Peyer's patch (tissue), 4 donors: Measurements from ENCODE around the gene ZFYVE9. TPM values are rescaled to one million over a fixed set of nuclear protein-coding genes. Genes with fewer than 3 reads are reported as not detected.

Source experiments
- DNase-seq, 3 donors: peaks; one replicate each; pipeline ENCODE4 v3.0.0-alpha.2; 2017 to 2019
- H3K27ac ChIP-seq, 4 donors: fragments of 200-600 bp; sonication (generic); one replicate each; pipeline ENCODE4 v1.5.1; 2016 to 2019
- H3K27me3 ChIP-seq, 2 donors: fragments of 200-600 bp; sonication (generic); one replicate each; pipeline ENCODE4 v1.5.1; 2019
- H3K36me3 ChIP-seq, 3 donors: fragments of 200-600 bp; sonication (generic); one replicate each; pipeline ENCODE4 v1.5.1; 2016 to 2019
- H3K4me1 ChIP-seq, 4 donors: fragments of 200-600 bp; sonication (generic); one replicate each; pipeline ENCODE4 v1.5.1; 2016 to 2019
- H3K4me3 ChIP-seq, 4 donors: fragments of 200-600 bp; sonication (generic); 1 replicate in 3 of 4; 2 replicates in 1 of 4; pipeline ENCODE4 v1.5.1; 2016 to 2019; ENCODE audit warnings: mild to moderate bottlenecking in 1 of 4
- H3K9me3 ChIP-seq, 4 donors: fragments of 200-600 bp; sonication (generic); one replicate each; pipeline ENCODE4 v1.5.1; 2016 to 2019; ENCODE audit warnings: mild to moderate bottlenecking in 1 of 4
- POLR2A ChIP-seq, 2 donors: fragments of 450-650 bp; IDR thresholded peaks; one replicate each; pipeline ENCODE4 v1.5.1; 2017; ENCODE audit warnings: antibody characterized with exemption in 2 of 2, mild to moderate bottlenecking in 2 of 2, moderate library complexity in 2 of 2
- total RNA-seq, 4 donors: library from RNA; depleted of rRNA; stranded (reverse); fragments of >200 nt; gene quantifications; one replicate each; pipeline ENCODE4 v1.1.0, GENCODE V29; 2016
- TF ChIP-seq, protein P1 (sequence below), 6 experiments: fragments of 450-650 bp in 4 of 6; fragments of 200-600 bp in 2 of 6; sonication (generic) in 1 of 6; IDR thresholded peaks; one replicate each; pipeline ENCODE4 v1.5.1; 2017 to 2019; ENCODE audit warnings: antibody characterized with exemption in 6 of 6, mild to moderate bottlenecking in 3 of 6, moderate library complexity in 1 of 6

ZFYVE9 gene
- total RNA-seq, 4 donors from 2014 or later, result 21.6 to 36.3 (median 25.4) TPM

GRCh38 chr1:52111492-52111891 is 30.4 kb upstream of the ZFYVE9 start:
- no peak overlapping the region for H3K27ac ChIP-seq
- no peak overlapping the region for H3K4me3 ChIP-seq
- H3K27me3 ChIP-seq, result no peaks in the 10 kb centered on the region
- TF ChIP-seq, protein P1, sequence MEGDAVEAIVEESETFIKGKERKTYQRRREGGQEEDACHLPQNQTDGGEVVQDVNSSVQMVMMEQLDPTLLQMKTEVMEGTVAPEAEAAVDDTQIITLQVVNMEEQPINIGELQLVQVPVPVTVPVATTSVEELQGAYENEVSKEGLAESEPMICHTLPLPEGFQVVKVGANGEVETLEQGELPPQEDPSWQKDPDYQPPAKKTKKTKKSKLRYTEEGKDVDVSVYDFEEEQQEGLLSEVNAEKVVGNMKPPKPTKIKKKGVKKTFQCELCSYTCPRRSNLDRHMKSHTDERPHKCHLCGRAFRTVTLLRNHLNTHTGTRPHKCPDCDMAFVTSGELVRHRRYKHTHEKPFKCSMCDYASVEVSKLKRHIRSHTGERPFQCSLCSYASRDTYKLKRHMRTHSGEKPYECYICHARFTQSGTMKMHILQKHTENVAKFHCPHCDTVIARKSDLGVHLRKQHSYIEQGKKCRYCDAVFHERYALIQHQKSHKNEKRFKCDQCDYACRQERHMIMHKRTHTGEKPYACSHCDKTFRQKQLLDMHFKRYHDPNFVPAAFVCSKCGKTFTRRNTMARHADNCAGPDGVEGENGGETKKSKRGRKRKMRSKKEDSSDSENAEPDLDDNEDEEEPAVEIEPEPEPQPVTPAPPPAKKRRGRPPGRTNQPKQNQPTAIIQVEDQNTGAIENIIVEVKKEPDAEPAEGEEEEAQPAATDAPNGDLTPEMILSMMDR (IDR thresholded peaks at IDR 0.05), result no peak
- TF ChIP-seq POLR2A (IDR thresholded peaks at IDR 0.05), result no peak
- DNase-seq, result no peak
- no peaks in the 10 kb centered on the region for H3K36me3 ChIP-seq
- H3K9me3 ChIP-seq, result no peaks in the 10 kb centered on the region
- H3K4me1 ChIP-seq, result no peaks in the 10 kb centered on the region

DNA sequence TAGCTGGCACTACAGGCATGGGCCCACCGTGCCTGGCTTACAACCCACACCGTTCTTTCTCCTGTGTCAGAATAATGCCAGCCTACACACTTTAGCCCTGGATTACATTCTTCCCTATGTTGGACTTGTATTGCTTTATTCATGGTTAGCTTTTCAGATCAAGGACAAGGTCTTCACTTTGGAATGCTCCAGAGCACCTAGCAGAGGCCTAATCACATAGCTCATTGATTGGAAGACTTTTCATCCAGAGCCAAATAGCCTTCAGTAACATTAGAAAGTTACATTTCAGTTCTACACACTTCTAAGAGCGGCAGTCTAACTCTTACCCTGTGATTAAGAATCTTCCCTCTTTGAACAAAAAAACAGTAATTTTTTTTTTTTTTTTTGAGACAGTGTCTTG is 29.4 kb upstream of the ZFYVE9 start:
- Histone ChIP-seq H3K27ac (no peak overlapping the region), H3K4me1 (no peaks in the 10 kb centered on the region), H3K27me3 (no peaks in the 10 kb centered on the region), H3K36me3 (no peaks in the 10 kb centered on the region), H3K9me3 (no peaks in the 10 kb centered on the region), H3K4me3 (no peak overlapping the region)
- TF ChIP-seq POLR2A (IDR thresholded peaks at IDR 0.05), result no peak
- no peak for DNase-seq

GRCh38 chr1:52119301-52120079 is 22.4 kb upstream of the ZFYVE9 start:
- no peak for DNase-seq
- no peaks in the 10 kb centered on the region for H3K9me3 ChIP-seq
- no peaks in the 10 kb centered on the region for H3K27me3 ChIP-seq
- H3K27ac ChIP-seq, result no peak overlapping the region
- peaks cover 0 to 10% (median 0%) of the 10 kb centered on the region in 4 donors for H3K4me1 ChIP-seq
- no peak overlapping the region for H3K4me3 ChIP-seq
- H3K36me3 ChIP-seq, result no peaks in the 10 kb centered on the region
- TF ChIP-seq, protein P1 (IDR thresholded peaks at IDR 0.05), result no peak
- TF ChIP-seq POLR2A (IDR thresholded peaks at IDR 0.05), result no peak

- H3K9me3 ChIP-seq, result no peaks in the 10 kb centered on the region
- peak overlapping the region in 2 of 4 donors; percentile 30 to 61 for H3K27ac ChIP-seq
- H3K4me1 ChIP-seq, result peaks cover 0 to 10% (median 0%) of the 10 kb centered on the region in 4 donors
- DNase-seq, result peak in 2 of 3 donors; percentile 58 to 72
- TF ChIP-seq POLR2A (IDR thresholded peaks at IDR 0.05), result no peak
- TF ChIP-seq, protein P1 (IDR thresholded peaks at IDR 0.05), result no peak
- H3K36me3 ChIP-seq, result no peaks in the 10 kb centered on the region
- no peaks in the 10 kb centered on the region for H3K27me3 ChIP-seq
- no peak overlapping the region for H3K4me3 ChIP-seq
Measured at GRCh38 chr1:52122384-52122783, 19.5 kb upstream of the ZFYVE9 start.

GRCh38 chr1:52123622-52124021 is 18.3 kb upstream of the ZFYVE9 start:
- Histone ChIP-seq H3K27me3 (no peaks in the 10 kb centered on the region), H3K4me3 (no peak overlapping the region), H3K4me1 (peaks cover 0 to 10% (median 0%) of the 10 kb centered on the region in 4 donors), H3K36me3 (no peaks in the 10 kb centered on the region), H3K9me3 (no peaks in the 10 kb centered on the region), H3K27ac (no peak overlapping the region)
- DNase-seq, result no peak
- no peak for TF ChIP-seq POLR2A (IDR thresholded peaks at IDR 0.05)
- TF ChIP-seq, protein P1 (IDR thresholded peaks at IDR 0.05), result no peak

DNA sequence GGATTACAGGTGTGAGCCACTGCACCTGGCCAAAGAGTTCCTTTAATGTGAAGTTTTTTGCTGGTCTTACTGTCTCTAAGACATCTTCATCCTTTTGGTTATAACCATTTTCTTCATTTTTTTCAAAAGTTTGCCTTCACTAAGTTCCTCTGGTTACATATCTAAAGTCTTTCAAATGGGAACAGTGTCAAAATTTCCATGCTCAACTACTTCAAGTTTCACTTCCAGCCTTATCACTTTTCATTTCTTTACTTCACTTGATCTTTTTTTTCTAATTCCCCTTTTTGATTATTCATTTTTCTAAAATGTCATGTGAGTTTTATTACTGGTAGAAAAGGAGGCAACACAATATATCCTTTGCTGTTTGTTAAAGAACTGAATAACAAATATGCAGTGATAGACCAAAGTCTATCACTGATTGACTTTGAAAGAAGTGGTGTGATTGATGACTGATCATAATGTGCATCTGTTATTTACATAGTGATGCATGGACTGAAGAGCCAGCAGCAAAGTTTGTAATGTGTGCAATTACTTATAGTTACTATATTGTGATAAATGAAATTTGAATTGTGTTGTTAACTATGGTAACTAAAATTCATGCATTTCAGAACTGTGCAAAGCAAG is 16.0 kb upstream of the ZFYVE9 start:
- no peak overlapping the region for H3K4me3 ChIP-seq
- no peaks in the 10 kb centered on the region for H3K36me3 ChIP-seq
- peaks cover 0 to 10% (median 0%) of the 10 kb centered on the region in 4 donors for H3K4me1 ChIP-seq
- DNase-seq, result no peak
- no peak overlapping the region for H3K27ac ChIP-seq
- H3K9me3 ChIP-seq, result no peaks in the 10 kb centered on the region
- no peaks in the 10 kb centered on the region for H3K27me3 ChIP-seq
- TF ChIP-seq, protein P1 (IDR thresholded peaks at IDR 0.05), result no peak
- TF ChIP-seq POLR2A (IDR thresholded peaks at IDR 0.05), result no peak
